H9 (cell line): ENCODE data around the gene TPCN2. TPM values are rescaled to one million over a fixed set of nuclear protein-coding genes. Genes with fewer than 3 reads are reported as not detected.

Source experiments
- DNase-seq: peaks from one replicate; pipeline ENCODE4 v3.0.0-alpha.2; 2017
- H2AFZ ChIP-seq: one replicate; pipeline ENCODE4 v1.6.1; 2013; ENCODE audit warnings: mild to moderate bottlenecking, low read length, control low read depth, moderate library complexity
- H2AK5ac ChIP-seq: 2 replicates; pipeline ENCODE4 v1.6.1; 2013; ENCODE audit warnings: low read length, control low read depth, mixed read lengths; ENCODE audit not compliant: insufficient read length
- H2BK120ac ChIP-seq: one replicate; pipeline ENCODE4 v1.6.1; 2013; ENCODE audit warnings: low read depth, mild to moderate bottlenecking, low read length, control low read depth, inconsistent platforms; ENCODE audit not compliant: poor library complexity, severe bottlenecking
- H2BK12ac ChIP-seq: 2 replicates; pipeline ENCODE4 v1.6.1; 2013; ENCODE audit warnings: low read length, control low read depth, mixed read lengths, low read depth; ENCODE audit not compliant: insufficient read length
- H2BK15ac ChIP-seq: 2 replicates; pipeline ENCODE4 v1.6.1; 2013; ENCODE audit warnings: low read depth, low read length, control low read depth
- H2BK20ac ChIP-seq: one replicate; pipeline ENCODE4 v1.6.1; 2013; ENCODE audit warnings: low read depth, mild to moderate bottlenecking, low read length, control low read depth, inconsistent platforms; ENCODE audit not compliant: poor library complexity, severe bottlenecking
- H2BK5ac ChIP-seq: 2 replicates; pipeline ENCODE4 v1.6.1; 2013; ENCODE audit warnings: low read length, control low read depth, mixed read lengths; ENCODE audit not compliant: insufficient read length
- H3K14ac ChIP-seq: 2 replicates; pipeline ENCODE4 v1.6.1; 2013; ENCODE audit warnings: low read length, control low read depth; ENCODE audit not compliant: insufficient read depth
- H3K18ac ChIP-seq: 2 replicates; pipeline ENCODE4 v1.6.1; 2013; ENCODE audit warnings: low read depth, mild to moderate bottlenecking, mixed read lengths, low read length, control low read depth; ENCODE audit not compliant: insufficient read length
- H3K23ac ChIP-seq: 2 replicates; pipeline ENCODE4 v1.6.1; 2013; ENCODE audit warnings: low read length, control low read depth, mixed read lengths, low read depth; ENCODE audit not compliant: insufficient read length
- H3K23me2 ChIP-seq: 2 replicates; pipeline ENCODE4 v1.6.1; 2013; ENCODE audit warnings: low read depth, mild to moderate bottlenecking, mixed read lengths, low read length, control low read depth; ENCODE audit not compliant: insufficient read length, poor library complexity, severe bottlenecking
- H3K27ac ChIP-seq: 2 replicates; pipeline ENCODE4 v1.5.1; 2013; ENCODE audit warnings: low read length, control low read depth, mixed read lengths, low read depth; ENCODE audit not compliant: insufficient read length
- H3K27me3 ChIP-seq: 2 replicates; pipeline ENCODE4 v1.6.1; 2013; ENCODE audit warnings: low read length, control low read depth, inconsistent platforms; ENCODE audit not compliant: insufficient read depth
- H3K4ac ChIP-seq: 2 replicates; pipeline ENCODE4 v1.6.1; 2013; ENCODE audit warnings: low read depth, mild to moderate bottlenecking, control low read depth, inconsistent platforms, low read length, moderate library complexity
- H3K4me1 ChIP-seq: 2 replicates; pipeline ENCODE4 v1.6.1; 2013; ENCODE audit warnings: low read length, control low read depth, inconsistent platforms; ENCODE audit not compliant: insufficient read depth
- H3K4me2 ChIP-seq: 2 replicates; pipeline ENCODE4 v1.6.1; 2013; ENCODE audit warnings: low read length, control low read depth, mixed read lengths; ENCODE audit not compliant: insufficient read length, insufficient read depth
- H3K56ac ChIP-seq: 2 replicates; pipeline ENCODE4 v1.6.1; 2013; ENCODE audit warnings: low read depth, mild to moderate bottlenecking, mixed read lengths, low read length, control low read depth; ENCODE audit not compliant: insufficient read length
- H3K79me1 ChIP-seq: 2 replicates; pipeline ENCODE4 v1.6.1; 2013; ENCODE audit warnings: low read depth, mild to moderate bottlenecking, moderate library complexity, low read length, control low read depth, inconsistent platforms; ENCODE audit not compliant: insufficient read depth, poor library complexity, severe bottlenecking
- H3K79me2 ChIP-seq: 2 replicates; pipeline ENCODE4 v1.6.1; 2013; ENCODE audit warnings: low read length, control low read depth, inconsistent platforms; ENCODE audit not compliant: insufficient read depth
- H3K9ac ChIP-seq: 2 replicates; pipeline ENCODE4 v1.6.1; 2013; ENCODE audit warnings: low read length, control low read depth, mixed read lengths; ENCODE audit not compliant: insufficient read length; ENCODE audit errors: extremely low read depth
- H3K9me3 ChIP-seq: one replicate; pipeline ENCODE4 v1.6.1; 2013; ENCODE audit warnings: low read depth, low read length, inconsistent platforms; ENCODE audit not compliant: control insufficient read depth
- H3T11ph ChIP-seq: one replicate; pipeline ENCODE4 v1.6.1; 2013; ENCODE audit warnings: mild to moderate bottlenecking, low read length, control low read depth, inconsistent platforms
- H4K20me1 ChIP-seq: one replicate; pipeline ENCODE4 v1.6.1; 2013; ENCODE audit not compliant: control insufficient read depth, insufficient read length, insufficient read depth
- H4K5ac ChIP-seq: 2 replicates; pipeline ENCODE4 v1.6.1; 2013; ENCODE audit warnings: low read depth, mild to moderate bottlenecking, mixed read lengths, low read length, control low read depth; ENCODE audit not compliant: insufficient read length
- H4K8ac ChIP-seq: replicated peaks from 2 replicates; pipeline ENCODE4 v1.6.1; 2013; ENCODE audit warnings: low read length, control low read depth, mixed read lengths, low read depth; ENCODE audit not compliant: insufficient read length
- H4K91ac ChIP-seq: 2 replicates; pipeline ENCODE4 v1.6.1; 2013; ENCODE audit warnings: low read depth, mild to moderate bottlenecking, moderate library complexity, mixed read lengths, low read length, control low read depth; ENCODE audit not compliant: insufficient read length
- H3K27ac Mint-ChIP-seq, 3 experiments: 2 replicates in 2 of 3; 3 replicates in 1 of 3; pipeline ENCODE4 v1.8.0; 2020 to 2021; ENCODE audit warnings: mixed read lengths in 3 of 3, mild to moderate bottlenecking in 1 of 3, moderate library complexity in 1 of 3
- H3K27me3 Mint-ChIP-seq: 2 replicates; pipeline ENCODE4 v1.8.0; 2021; ENCODE audit warnings: low read depth, mild to moderate bottlenecking, moderate library complexity, mixed read lengths
- H3K36me3 Mint-ChIP-seq, 3 experiments: 2 replicates in 2 of 3; 3 replicates in 1 of 3; pipeline ENCODE4 v1.8.0; 2020 to 2021; ENCODE audit warnings: low read depth in 3 of 3, mixed read lengths in 3 of 3; ENCODE audit not compliant: insufficient read depth in 1 of 3
- H3K4me1 Mint-ChIP-seq, 2 experiments: 2 replicates each; pipeline ENCODE4 v1.8.0; 2020; ENCODE audit warnings: mixed read lengths in 2 of 2
- H3K4me3 Mint-ChIP-seq, 2 experiments: 2 replicates in 1 of 2; 3 replicates in 1 of 2; pipeline ENCODE4 v1.8.0; 2020 to 2021; ENCODE audit warnings: mild to moderate bottlenecking in 2 of 2, mixed read lengths in 2 of 2, moderate library complexity in 1 of 2
- H3K9me3 Mint-ChIP-seq, 2 experiments: 2 replicates in 1 of 2; 3 replicates in 1 of 2; pipeline ENCODE4 v1.8.0; 2020; ENCODE audit warnings: mild to moderate bottlenecking in 2 of 2, mixed read lengths in 2 of 2, moderate library complexity in 1 of 2
- CTCF ChIP-seq: fragments of 200-600 bp; sonication (generic); conservative IDR thresholded peaks from 3 replicates; pipeline ENCODE4 v1.8.0; 2021; ENCODE audit warnings: antibody characterized with exemption, mild to moderate bottlenecking
- WGBS: extraction: QIAGEN DNeasy Blood & Tissue Kit; methylation state at CpG from one replicate; pipeline ENCODE4 v1.1.7; 2013; ENCODE audit warnings: missing lambda C conversion rate, low lambda C conversion rate, mixed read lengths; ENCODE audit not compliant: insufficient read length; ENCODE audit errors: extremely low coverage; 5-methylcytosine and 5-hydroxymethylcytosine counted together
- total RNA-seq: library from RNA; stranded (reverse); gene quantifications from 2 replicates; pipeline ENCODE4 v1.2.1, GENCODE V29; 2021

Gene TPCN2
- total RNA-seq, 1 experiment from 2014 or later, result 16.8 TPM

- no peak overlapping the region for H3K27ac Mint-ChIP-seq
- H3K4ac ChIP-seq, result no peak overlapping the region
- H3K18ac ChIP-seq, result no peak overlapping the region
Observed at GRCh38 chr11:69092263-69092662, 43.5 kb downstream of the TPCN2 start.

More at GRCh38 chr11:69092263-69092662, 43.5 kb downstream of the TPCN2 start:
- H4K91ac ChIP-seq, result no peak overlapping the region
- Mint-ChIP-seq H3K27me3 (no peaks in the 10 kb centered on the region), H3K9me3 (no peaks in the 10 kb centered on the region), H3K4me1 (peaks cover 10 to 22% of the 10 kb centered on the region in 2 experiments), H3K4me3 (no peak overlapping the region), H3K36me3 (peaks cover 8 to 37% (median 32%) of the 10 kb centered on the region in 3 experiments)
- H3K79me1 ChIP-seq, result no peaks in the 10 kb centered on the region
- H3K9me3 ChIP-seq, result no peaks in the 10 kb centered on the region
- no peak for TF ChIP-seq CTCF
- no peak overlapping the region for H3K9ac ChIP-seq
- H4K20me1 ChIP-seq, result no peaks in the 10 kb centered on the region
- no peak overlapping the region for H3K14ac ChIP-seq
- H4K5ac ChIP-seq, result no peak overlapping the region
- H2AK5ac ChIP-seq, result no peak overlapping the region
- H2BK120ac ChIP-seq, result no peak overlapping the region
- no peak overlapping the region for H3K23ac ChIP-seq
- no peaks in the 10 kb centered on the region for H3K4me1 ChIP-seq
- no peak overlapping the region for H3K56ac ChIP-seq
- no peaks in the 10 kb centered on the region for H3K27me3 ChIP-seq
- no peak overlapping the region for H3K4me2 ChIP-seq
- no peak overlapping the region for H2BK15ac ChIP-seq
- no peak overlapping the region for H3K27ac ChIP-seq
- DNase-seq, result no peak
- H3K79me2 ChIP-seq, result no peaks in the 10 kb centered on the region
- H2BK12ac ChIP-seq, result no peak overlapping the region
- H2BK5ac ChIP-seq, result no peak overlapping the region
- H3T11ph ChIP-seq, result no peak overlapping the region
- no peak overlapping the region for H4K8ac ChIP-seq
- H3K23me2 ChIP-seq, result no peaks in the 10 kb centered on the region
- H2AFZ ChIP-seq, result no peak overlapping the region
- no CpG with 5 or more reads among the region's 18 CpGs for WGBS
- H2BK20ac ChIP-seq, result no peak overlapping the region
